GM19452 (cell line): ENCODE data around the gene RGS14.
"Not testable (repeated sequence)": the region's sequence is repeated elsewhere in the genome, so short reads cannot be mapped to it uniquely, and the experiment has no call there.

Source experiments
- ATAC-seq: cut with Tn5 transposase; IDR thresholded peaks from one replicate; pipeline ENCODE4 v1.9.1; 2021; ENCODE audit not compliant: unreplicated experiment

RGS14 gene

GRCh38 chr5:177397875-177398390, 40.2 kb downstream of the RGS14 start:
- no peak for ATAC-seq

GRCh38 chr5:177399997-177400868, 42.5 kb downstream of the RGS14 start, which contains the start of gene PFN3:
Gene PFN3 (minus strand): TSS chr5:177400661. CDS start chr5:177400576, 85 bp downstream.
- no peak for ATAC-seq

- ATAC-seq = no peak
These were observed 44.7 kb downstream of the RGS14 start for GRCh38 chr5:177402271-177403043.

GRCh38 chr5:177403102-177403791, 45.5 kb downstream of the RGS14 start:
- peak; percentile 22 for ATAC-seq

GRCh38 chr5:177403792-177404640, 46.3 kb downstream of the RGS14 start:
- ATAC-seq = peak; percentile 73

GRCh38 chr5:177404641-177405179, 47.0 kb downstream of the RGS14 start:
- no peak for ATAC-seq

- ATAC-seq = no peak
These were observed 47.6 kb downstream of the RGS14 start for GRCh38 chr5:177405312-177405711.

GRCh38 chr5:177405805-177406204, 48.1 kb downstream of the RGS14 start:
- ATAC-seq = no peak

- ATAC-seq = no peak
These were observed 51.5 kb downstream of the RGS14 start, which contains the start of gene F12 for GRCh38 chr5:177409043-177409801. Gene F12 (minus strand): TSS chr5:177409564. CDS start chr5:177409527, 37 bp downstream.

- no peak for ATAC-seq
These were observed 52.9 kb downstream of the RGS14 start for GRCh38 chr5:177410575-177410974.

- peak; percentile 66 for ATAC-seq
These were observed 55.0 kb downstream of the RGS14 start for GRCh38 chr5:177412603-177413233.

GRCh38 chr5:177414481-177414880, 56.8 kb downstream of the RGS14 start:
- ATAC-seq = no peak

GRCh38 chr5:177417081-177417480, 59.4 kb downstream of the RGS14 start:
- ATAC-seq = not testable (repeated sequence)

GRCh38 chr5:177419046-177419445, 61.3 kb downstream of the RGS14 start:
- no peak for ATAC-seq

GRCh38 chr5:177420472-177420871, 62.7 kb downstream of the RGS14 start:
- not testable (repeated sequence) for ATAC-seq

- no peak for ATAC-seq
These were observed 63.5 kb downstream of the RGS14 start for GRCh38 chr5:177421062-177421798.
